SK-N-DZ (cell line): Measurements from ENCODE around the gene MYO5B.

Source experiments
- DNase-seq: peaks from one replicate; pipeline ENCODE4 v3.0.0-alpha.2; 2015; ENCODE audit warnings: low spot score

MYO5B gene

GRCh38 chr18:50014606-50015005, 180.3 kb downstream of the MYO5B start:
- no peak for DNase-seq

- DNase-seq, result no peak
These were observed 181.4 kb downstream of the MYO5B start for GRCh38 chr18:50013363-50014138.

GRCh38 chr18:50011813-50012435, 183.0 kb downstream of the MYO5B start:
- no peak for DNase-seq

GRCh38 chr18:50009773-50010335, 185.1 kb downstream of the MYO5B start:
- DNase-seq, result peak; percentile 20

GRCh38 chr18:50008306-50008705, 186.6 kb downstream of the MYO5B start:
- DNase-seq, result no peak

GRCh38 chr18:50006470-50007046, 188.4 kb downstream of the MYO5B start:
- no peak for DNase-seq

GRCh38 chr18:50004013-50004412, 190.9 kb downstream of the MYO5B start:
- no peak for DNase-seq

GRCh38 chr18:50002781-50003180, 192.2 kb downstream of the MYO5B start:
- DNase-seq, result no peak

- no peak for DNase-seq
These were observed 194.7 kb downstream of the MYO5B start for GRCh38 chr18:50000227-50000626.

GRCh38 chr18:49999128-49999527, 195.8 kb downstream of the MYO5B start:
- DNase-seq, result no peak

- DNase-seq, result no peak
These were observed 197.4 kb downstream of the MYO5B start for GRCh38 chr18:49997558-49997957.

GRCh38 chr18:49994410-49994809, 200.5 kb downstream of the MYO5B start:
- DNase-seq, result no peak

GRCh38 chr18:49993299-49993698, 201.6 kb downstream of the MYO5B start:
- DNase-seq, result no peak

- DNase-seq, result no peak
These were observed 206.2 kb downstream of the MYO5B start for GRCh38 chr18:49988733-49989132.

- no peak for DNase-seq
These were observed 206.8 kb downstream of the MYO5B start for GRCh38 chr18:49988101-49988500.

GRCh38 chr18:49985236-49985635, 209.7 kb downstream of the MYO5B start:
- no peak for DNase-seq

- no peak for DNase-seq
These were observed 214.1 kb downstream of the MYO5B start for GRCh38 chr18:49980896-49981295.

- DNase-seq, result no peak
These were observed 218.0 kb downstream of the MYO5B start for GRCh38 chr18:49976795-49977560.

GRCh38 chr18:49976001-49976400, 218.9 kb downstream of the MYO5B start:
- no peak for DNase-seq

GRCh38 chr18:49974079-49974478, 220.9 kb downstream of the MYO5B start:
- DNase-seq, result no peak

- DNase-seq, result no peak
These were observed 221.4 kb downstream of the MYO5B start for GRCh38 chr18:49973592-49973991.

- no peak for DNase-seq
These were observed 222.4 kb downstream of the MYO5B start for GRCh38 chr18:49972535-49972934.
